Adrenal gland (tissue), 5 donors: ENCODE data around the gene UBE2D2.

ENCODE experiments used
- POLR2A ChIP-seq, 2 donors: fragments of 450-650 bp; IDR thresholded peaks; one replicate each; pipeline ENCODE4 v1.6.1; 2017; ENCODE audit warnings: antibody characterized with exemption in 2 of 2, mild to moderate bottlenecking in 2 of 2, moderate library complexity in 1 of 2
- TF ChIP-seq, protein P1 (sequence below), 6 experiments: fragments of 450-650 bp in 4 of 6; fragments of 200-600 bp in 2 of 6; sonication (generic) in 1 of 6; IDR thresholded peaks; 1 replicate in 5 of 6; 2 replicates in 1 of 6; pipeline versions ENCODE4 v1.5.1 to v1.8.0; 2016 to 2021; ENCODE audit warnings: antibody characterized with exemption in 6 of 6, mild to moderate bottlenecking in 2 of 6, moderate library complexity in 1 of 6
- donor health status: DM: no; HTN: no; CAD: no.

DNA sequence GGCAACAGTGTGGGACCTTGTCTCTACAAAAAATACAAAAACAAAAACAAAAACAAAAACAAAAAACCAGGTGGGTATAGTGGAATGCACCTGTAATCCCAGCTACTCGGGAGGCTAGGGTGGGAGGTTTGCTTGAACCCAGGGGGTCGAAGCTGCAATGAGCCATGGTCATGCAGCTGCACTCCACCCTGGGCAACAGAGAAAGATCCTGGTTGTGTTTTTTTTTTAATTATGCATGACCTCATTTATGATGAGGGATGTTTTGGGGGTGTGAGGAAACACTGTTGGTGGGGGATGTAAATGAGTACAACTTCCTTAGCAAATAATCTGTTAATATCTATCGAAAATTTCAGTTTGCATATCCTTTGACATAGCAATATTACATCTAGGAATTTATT lies 29.4 kb upstream of the UBE2D2 start:
- TF ChIP-seq, protein P1, sequence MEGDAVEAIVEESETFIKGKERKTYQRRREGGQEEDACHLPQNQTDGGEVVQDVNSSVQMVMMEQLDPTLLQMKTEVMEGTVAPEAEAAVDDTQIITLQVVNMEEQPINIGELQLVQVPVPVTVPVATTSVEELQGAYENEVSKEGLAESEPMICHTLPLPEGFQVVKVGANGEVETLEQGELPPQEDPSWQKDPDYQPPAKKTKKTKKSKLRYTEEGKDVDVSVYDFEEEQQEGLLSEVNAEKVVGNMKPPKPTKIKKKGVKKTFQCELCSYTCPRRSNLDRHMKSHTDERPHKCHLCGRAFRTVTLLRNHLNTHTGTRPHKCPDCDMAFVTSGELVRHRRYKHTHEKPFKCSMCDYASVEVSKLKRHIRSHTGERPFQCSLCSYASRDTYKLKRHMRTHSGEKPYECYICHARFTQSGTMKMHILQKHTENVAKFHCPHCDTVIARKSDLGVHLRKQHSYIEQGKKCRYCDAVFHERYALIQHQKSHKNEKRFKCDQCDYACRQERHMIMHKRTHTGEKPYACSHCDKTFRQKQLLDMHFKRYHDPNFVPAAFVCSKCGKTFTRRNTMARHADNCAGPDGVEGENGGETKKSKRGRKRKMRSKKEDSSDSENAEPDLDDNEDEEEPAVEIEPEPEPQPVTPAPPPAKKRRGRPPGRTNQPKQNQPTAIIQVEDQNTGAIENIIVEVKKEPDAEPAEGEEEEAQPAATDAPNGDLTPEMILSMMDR (IDR thresholded peaks at IDR 0.05), result no peak
- no peak for TF ChIP-seq POLR2A (IDR thresholded peaks at IDR 0.05)
